NCI-H2227 treated with DMSO at 0.1 percent for 48 hours (cell line): ENCODE results near the gene MNS1.
"Not testable (repeated sequence)": the region's sequence is repeated elsewhere in the genome, so short reads cannot be mapped to it uniquely, and the experiment has no call there.

Experiments used
- DNase-seq: peaks from one replicate; lab custom pipeline; 2025; lab: John Stamatoyannopoulos, UW

The MNS1 gene, protein sequence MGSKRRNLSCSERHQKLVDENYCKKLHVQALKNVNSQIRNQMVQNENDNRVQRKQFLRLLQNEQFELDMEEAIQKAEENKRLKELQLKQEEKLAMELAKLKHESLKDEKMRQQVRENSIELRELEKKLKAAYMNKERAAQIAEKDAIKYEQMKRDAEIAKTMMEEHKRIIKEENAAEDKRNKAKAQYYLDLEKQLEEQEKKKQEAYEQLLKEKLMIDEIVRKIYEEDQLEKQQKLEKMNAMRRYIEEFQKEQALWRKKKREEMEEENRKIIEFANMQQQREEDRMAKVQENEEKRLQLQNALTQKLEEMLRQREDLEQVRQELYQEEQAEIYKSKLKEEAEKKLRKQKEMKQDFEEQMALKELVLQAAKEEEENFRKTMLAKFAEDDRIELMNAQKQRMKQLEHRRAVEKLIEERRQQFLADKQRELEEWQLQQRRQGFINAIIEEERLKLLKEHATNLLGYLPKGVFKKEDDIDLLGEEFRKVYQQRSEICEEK

DNA sequence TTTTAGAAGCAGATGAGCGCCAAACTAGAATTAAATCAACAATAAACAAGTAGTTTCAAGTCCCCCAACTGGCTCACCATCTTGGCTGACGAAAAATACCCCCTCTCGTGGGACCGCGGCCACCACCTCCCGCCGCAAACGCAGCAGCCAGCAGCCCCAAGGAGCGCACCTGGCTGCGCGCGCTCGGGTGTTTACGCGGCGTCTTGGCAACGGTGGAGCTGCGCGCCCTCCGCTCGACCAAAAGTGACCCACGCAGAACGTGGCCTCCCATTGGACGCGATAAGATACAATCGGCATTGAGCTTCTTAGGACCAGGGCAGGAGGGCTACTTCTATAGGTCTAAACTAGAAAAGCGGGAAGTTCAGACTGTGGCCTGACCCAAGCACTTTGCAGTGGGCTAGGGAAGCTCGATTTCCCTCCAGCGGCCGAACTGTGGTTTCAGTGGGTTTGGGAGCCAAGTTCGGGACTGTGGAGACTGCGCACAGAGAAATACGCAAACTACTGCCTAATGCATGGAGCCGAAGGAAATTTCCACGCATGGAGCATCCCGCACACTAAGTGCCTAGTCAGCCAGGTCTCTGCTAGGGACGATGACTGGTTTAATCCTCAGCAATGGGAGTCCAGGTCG, at the start of gene MNS1:
MNS1 (minus strand) TSS at position 245 of the 628 bp plus-strand sequence; CDS start at position 80, 165 bp downstream.
- peak; percentile 93 for DNase-seq

DNA sequence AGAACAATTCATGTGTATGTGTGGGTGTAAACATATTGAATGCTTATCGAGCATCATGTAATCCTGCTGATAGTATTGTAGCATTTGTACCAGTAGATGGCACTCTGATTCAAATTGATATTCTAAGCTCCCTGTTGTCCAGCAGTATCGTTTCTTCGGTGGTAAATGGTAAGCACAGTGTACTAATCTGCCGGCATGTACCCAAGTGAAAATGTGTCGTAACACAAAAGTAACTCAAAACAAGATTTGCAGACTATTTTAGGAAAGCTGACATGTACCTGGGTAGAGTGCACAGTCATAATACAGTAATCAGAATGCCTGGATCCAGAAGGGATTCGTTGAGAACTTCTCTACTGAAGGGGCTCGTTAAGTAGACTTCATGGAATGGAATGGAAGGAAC, 31.7 kb upstream of the MNS1 start:
- DNase-seq = peak; percentile 81

DNA sequence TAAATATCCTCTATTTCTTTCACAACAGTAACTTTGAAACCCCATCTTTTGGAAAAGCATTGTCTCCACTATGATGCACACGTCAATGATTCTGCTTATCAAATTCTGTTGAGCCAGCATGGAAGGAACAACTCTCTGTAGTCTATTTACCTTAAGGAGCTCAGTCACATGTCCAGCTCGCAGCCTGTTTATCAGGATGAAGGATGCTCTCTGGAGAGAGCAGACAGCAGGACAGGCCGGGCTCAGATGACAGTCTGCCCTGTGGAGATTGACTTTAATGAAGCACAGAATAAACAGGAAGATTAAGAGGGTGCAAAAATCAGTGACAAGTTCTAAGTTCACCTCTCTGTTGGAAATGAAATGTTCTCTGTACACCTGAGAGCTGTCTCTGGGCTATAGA, 30.6 kb upstream of the MNS1 start:
- no peak for DNase-seq

DNA sequence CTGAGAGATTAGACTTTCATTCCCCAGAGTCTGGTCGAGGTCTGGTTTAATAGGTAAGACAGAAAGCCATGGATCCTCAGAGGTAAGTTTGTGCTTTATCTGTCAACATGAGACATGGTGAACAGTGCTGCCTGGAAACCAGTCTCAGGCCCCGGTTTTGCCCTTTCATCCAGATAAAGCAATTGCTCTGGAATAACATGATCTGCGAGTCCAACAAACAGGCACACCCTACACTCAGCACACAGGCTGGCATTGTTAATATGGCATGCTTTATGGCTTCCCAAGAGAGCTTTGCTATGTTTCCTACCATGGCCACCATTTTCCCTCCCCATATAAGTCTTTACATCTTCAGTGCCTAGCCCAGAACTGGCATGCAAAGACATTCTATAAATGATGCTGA, 30.1 kb upstream of the MNS1 start:
- DNase-seq = no peak

DNA sequence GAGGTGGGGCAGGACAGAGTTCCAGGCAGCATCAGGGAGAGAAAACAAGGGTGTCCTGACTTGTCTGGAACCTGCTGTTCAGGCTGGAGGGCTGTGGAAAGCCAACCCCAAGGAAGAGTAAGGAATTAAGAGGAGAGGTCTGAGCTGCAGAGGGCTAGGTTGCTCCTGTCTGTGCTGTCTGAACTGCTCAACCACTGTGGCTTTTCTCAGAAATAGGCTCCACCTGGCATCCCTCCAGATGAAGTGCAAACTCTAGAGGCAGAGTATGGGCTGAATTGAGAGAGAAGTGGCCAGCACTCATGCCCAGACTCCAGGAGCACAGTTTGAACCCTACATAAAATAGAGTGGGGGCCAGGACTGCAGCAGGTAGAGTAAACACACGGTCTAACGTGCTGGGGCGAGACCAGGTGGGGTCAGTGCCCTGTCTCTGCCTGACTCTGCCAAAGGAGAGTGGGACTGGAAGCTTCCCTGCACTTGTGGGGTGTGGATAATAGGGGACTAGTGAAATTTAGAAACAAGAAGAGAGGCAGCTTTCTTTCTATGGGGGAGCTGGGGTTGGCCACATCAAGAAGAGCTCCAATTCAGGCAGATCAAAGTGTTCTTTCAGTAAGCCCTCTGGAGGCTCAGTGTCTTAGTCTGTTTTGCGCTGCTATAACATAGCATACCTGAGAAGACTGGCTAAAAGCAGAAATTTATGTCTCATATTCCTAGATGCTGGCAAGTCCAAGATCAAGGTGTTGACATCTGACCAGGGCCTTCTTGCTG, 28.0 kb upstream of the MNS1 start:
- DNase-seq = no peak

DNA sequence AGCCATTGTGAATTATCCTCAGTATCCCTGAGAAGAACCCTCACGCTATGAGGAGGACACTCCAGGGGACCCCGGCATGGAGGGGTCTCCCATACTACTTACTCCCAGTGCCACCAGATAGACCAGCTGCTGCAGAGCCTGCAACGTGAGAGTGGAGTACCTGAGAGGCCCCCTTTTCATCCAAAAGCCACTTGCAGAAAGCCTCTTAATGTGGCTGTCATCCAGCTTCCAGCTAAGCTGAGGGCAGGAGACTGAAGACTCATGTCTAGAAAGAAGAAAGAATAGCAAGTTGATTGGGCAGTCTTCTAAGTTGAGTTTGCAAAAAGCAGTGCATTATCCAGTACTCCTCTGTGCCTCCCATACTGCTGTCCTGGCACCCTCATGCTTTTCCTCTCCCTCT, 27.3 kb upstream of the MNS1 start:
- DNase-seq = no peak

DNA sequence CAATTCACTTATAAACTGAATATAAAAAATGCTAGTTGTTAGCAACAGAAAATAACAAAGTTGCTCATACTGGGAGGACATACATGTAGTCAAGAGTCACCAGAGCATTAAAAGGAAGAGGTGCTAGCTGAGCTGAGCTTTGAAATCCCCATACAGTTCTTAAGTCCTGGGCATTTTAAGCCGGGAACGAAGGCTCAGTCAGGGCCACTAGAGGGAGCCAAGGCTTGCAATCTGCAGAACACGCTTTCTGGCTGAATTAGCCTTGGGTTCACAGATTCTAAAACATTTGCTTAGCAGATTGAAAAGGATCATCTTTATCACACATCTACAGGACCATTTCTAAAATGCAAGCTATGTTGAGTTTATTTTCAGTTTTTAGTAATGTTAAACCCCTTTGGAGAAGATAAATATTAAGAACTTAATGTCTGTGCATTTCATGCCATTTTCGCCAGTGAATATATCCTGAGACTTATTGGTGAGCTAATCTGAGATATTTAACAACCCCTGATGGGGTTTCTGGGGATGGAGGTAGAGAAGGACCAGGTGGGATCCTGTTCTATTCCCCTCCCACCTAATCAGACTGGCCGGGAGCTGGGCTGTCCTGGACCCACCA, 26.3 kb upstream of the MNS1 start:
- peak; percentile 39 for DNase-seq

DNA sequence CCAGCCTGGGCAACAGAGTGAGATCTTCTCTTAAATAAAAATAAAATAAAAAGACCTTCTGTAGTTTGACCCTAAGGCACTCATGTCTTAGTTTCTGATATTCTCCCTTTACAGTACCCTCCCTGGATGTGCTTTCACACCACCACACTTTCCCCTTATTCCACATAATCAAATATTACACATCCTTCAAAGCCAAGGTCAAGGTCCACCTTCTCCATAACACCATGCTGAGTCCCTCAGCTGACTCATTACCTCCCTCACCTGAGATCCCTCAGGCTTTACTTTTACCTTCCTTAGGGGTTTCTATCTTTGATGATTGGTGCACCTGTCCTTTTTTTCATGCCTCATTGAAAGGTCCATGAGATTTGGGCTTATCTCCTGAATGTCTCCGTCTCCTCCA, 25.5 kb upstream of the MNS1 start:
- no peak for DNase-seq

DNA sequence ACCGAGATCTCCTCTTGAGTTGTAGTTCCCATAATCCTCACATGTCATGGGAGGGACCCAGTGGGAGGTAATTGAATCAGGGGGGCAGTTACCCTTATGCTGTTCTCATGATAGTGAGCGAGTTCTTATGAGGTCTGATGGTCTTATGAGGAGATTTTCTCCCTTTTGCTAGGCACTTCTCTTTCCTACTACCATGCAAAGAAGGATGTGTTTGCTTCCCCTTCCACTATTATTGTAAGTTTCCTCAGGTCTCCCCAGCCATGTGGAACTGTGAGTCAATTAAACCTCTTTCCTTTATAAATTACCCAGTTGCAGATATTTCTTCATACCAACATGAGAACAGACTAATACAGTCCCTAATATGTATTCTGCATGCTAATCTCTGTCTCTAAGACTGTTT, 21.3 kb upstream of the MNS1 start:
- DNase-seq = not testable (repeated sequence)

DNA sequence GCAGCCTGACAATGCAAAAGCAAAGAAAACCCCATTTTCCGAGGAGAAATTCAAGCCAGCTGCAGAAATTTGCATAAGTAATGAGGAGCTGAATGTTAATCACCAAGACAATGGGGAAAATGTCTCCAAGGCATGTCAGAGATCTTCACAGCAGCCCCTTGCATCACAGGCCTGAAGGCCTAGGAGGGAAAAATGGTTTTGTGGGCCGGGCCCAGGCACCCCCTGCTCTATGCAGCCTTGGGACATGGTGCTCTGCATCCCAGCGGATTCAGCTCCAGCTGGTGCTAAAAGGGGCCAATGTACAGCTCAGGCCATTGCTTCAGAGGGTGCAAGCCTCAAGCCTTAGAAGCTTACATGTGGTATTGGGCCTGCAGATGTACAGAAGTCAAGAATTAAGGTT, 20.5 kb upstream of the MNS1 start:
- DNase-seq = not testable (repeated sequence)

DNA sequence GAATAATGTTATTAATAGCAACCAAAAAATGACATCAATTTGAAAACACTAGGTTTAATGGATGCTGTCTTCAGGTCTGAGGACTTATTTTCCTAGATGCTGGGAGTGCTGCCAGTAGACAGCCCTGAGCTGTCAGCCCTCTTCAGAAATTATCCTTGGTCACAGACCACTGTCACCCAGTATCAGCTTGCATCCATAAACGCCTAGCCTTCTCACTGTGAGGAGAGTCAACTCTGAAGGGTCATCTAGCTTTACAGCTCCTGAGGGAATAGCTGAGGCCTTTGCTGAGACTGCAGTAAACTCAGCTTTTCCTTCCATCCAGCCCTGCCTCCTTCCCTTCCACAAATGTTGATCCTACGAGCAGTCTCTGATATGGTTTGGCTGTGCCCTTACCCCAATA, 19.4 kb upstream of the MNS1 start:
- DNase-seq = no peak

DNA sequence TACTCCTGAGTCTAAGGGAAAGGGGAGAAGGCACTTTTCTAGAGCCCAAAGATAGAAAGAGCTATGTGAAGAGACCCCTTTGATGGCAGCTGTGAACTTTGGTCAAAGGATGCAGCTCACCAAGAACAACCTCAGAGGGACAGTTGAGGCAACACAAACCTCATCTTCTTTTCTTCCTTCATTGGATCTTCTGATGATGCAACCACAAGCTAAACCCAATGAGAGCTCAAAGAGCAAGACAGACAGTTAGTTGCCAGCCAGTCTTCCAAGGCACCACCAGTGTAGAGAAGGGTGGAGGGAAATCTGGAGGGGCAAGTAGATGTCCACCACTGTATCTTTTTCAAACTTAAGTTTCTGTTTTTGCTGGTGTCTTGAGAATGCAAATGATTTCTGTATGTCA, 10.4 kb upstream of the MNS1 start:
- DNase-seq = no peak

DNA sequence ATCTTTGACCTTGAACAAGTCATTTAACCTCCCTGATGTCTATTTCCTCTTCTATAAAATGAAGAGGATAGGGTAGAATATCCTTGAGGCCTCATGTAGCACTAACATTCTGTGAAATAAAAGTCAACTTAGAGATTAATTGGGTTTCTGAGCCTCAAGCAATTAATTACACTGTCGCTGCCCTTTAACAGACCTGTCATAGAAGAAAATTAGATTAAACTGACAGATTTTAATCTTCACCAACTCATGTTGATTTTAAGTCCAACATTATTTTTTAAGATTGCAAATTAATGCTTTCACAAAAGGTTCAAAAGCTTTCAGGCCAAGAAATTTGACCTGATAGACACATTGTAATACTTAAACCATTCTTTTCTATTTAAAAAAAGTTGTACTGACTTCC, 8.1 kb upstream of the MNS1 start:
- DNase-seq = no peak

DNA sequence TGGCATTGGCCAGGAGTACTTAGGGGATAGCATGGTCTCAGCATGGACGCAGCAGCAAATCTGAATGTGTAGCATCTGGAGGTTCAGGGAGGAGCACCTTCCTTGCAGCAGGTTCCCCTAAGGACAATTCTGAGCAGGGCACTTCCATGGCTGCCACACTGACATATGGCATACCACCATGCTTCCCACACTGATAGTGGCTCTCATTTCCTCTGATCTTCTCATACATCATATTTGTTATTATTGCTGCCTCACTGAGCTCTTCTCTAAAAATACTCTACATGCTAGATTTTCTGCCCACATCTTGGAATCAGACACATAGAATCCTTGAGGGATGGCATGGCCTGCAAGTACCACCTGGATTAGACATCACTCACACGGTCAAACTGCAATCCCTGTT, 7.3 kb upstream of the MNS1 start:
- no peak for DNase-seq

DNA sequence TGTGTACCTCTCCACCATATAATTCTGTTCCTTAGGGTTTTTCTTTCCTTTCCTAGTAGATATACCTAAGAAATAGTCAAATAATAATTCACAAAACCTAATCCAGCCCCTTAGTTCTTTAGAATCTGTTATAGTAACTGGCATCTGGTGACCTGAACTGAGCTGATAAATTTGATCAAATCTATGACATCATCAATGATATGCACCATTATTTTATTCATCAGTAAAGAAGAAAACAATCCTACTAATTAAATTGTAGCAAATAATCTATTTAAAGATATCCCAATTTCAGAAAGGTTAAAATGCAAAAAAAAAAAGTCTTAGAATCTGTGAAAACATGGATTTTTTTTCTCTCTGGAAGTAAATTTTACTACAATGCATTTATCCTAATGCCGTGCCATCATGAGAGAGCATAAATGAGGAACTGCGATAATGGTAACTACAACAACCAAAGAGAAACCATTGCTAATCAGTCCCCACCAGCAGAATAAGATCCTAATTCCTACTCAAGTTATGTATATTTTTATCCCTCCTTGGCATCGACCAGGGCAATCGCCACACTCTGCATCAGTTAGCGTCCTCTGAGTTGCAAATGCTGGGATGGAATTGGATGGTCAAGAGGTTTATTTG, 6.6 kb upstream of the MNS1 start:
- DNase-seq = no peak

DNA sequence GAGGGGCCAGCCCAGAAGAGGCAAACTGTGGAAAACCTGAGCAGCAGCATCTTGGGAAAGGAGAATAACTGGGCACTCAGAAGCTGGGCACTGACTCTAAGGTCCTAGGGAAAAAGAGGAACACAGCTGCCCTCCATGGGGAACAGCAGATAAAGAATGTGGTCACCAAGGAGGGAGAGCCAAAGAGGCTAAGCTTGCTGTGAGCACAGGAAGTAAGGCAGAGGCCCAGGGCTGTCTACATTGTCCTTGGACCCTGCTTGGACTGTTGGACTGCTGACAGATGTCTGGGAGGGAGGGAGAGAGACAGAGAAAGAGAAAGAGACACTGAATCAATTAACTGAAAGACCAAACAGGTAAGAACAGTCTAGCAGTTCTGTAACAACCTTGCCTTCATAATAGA, 4.5 kb upstream of the MNS1 start:
- no peak for DNase-seq

DNA sequence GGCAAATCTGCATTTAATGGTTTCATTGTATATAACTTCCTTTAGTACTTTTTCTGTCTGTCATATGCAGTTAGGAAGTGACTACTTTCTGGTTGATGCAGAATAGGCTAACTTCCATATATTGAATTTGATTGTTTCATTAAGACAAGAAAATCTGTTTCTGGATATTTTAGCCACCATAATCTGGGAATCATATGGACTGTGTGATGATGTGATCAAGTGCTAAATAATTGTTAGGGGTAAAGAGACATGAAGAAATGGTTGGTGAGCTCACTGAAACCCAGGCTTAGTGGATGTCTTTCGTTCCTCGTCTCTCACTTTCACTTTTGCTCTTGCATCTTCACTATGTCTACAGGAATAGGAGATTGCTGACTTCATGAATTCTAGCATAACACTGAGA, 3.5 kb upstream of the MNS1 start:
- no peak for DNase-seq

DNA sequence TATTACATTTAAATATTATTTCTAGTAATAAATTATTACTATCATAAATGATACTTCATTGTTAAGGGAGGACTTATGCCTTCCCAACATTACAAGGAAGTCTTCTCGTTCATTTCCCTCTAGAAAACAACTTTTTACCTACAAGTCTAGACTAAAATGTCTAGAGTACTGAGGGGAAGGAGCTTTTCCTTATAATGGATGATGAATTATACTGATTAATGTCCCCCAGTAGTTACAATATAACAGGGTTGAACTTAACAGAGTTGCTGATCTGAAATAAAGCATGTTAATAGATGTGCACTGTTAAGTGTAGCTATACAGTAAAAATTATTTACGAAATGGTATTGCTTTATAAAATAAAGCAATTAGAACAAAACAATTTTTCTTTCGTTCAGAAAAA, 2.7 kb upstream of the MNS1 start:
- no peak for DNase-seq

DNA sequence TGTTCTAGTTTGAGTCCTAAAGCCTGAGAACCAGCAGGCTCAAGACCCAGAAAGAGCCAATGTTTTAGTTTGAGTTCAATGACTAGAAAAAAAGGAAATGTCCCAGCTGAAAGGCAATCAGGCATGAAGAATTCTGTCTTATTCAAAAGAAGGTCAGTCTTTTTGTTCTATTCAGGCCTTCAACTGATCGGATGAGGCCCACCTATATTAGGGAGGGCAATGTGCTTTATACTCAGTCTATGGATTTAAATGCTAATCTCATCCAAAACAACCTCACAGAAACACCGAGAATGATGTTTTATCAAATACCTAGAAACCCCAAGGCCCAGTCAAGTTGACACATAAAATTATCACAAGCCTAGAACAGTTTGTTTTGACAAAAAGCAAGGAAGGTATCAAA, 4.0 kb downstream of the MNS1 start:
- no peak for DNase-seq

DNA sequence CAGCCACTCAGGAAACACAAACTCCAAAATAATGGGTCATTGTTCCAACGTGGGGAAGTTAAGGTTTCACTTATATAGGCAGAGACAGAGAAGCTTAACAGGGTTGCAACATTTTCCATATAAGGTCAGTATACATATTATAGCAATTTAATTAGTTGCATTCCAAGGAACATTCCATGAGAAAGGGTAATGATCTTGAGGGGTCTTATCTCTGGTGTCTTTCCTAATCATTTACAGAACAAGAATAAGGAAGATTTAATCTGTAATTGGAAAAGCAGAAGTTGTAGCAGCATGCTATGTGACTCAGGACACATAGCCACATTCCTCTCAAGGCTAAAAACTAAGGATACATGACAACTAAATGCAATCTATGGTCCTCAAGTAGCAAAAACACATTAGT, 4.9 kb downstream of the MNS1 start:
- no peak for DNase-seq

DNA sequence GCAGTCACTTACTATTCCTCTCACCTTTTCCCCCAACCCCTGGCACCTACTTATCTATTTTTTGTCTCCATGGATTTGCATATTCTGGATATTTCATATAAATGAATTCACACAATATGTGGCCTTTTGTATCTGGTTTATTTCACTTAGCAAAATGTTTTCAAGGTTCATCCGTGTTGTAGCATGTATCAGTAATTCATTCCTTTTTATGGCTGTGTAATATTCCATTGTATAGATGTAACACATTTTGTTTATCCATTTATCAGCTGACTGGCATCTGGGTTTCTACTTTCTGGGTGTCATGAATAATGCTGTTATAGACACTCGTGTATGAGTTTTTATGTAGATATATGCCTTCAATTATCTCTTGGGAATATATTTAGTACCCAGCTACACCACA, 5.8 kb downstream of the MNS1 start:
- no peak for DNase-seq

DNA sequence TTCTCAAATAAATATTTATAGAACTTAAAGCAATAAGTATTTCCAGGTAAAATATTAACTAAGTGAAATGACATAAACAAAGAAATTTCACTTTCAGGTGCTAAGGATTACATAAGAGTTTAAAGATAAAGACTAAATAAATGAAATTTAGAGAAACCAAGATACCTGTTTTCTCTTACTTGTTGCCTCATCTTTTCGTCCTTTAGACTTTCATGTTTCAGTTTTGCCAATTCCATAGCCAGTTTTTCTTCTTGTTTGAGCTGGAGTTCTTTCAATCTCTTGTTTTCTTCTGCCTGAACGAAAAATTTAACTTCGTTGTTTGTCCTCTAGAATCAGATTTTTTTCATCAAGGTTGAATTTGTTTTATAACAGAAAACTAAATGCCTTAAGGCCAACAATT, 8.7 kb downstream of the MNS1 start:
- DNase-seq = no peak
